H1 (cell line): Measurements from ENCODE around the gene AGFG2. TPM values are rescaled to one million over a fixed set of nuclear protein-coding genes. Genes with fewer than 3 reads are reported as not detected.

ENCODE experiments used
- BRCA1 ChIP-seq: IDR thresholded peaks from 2 replicates; pipeline ENCODE4 v1.6.1; 2012; ENCODE audit warnings: low read depth, low read length, improper control_type of control experiment
- EZH2 ChIP-seq: fragments of 200-600 bp; sonication (generic); IDR thresholded peaks from 2 replicates; pipeline ENCODE4 v1.7.1; 2012; ENCODE audit warnings: low read depth, mild to moderate bottlenecking, moderate library complexity, low read length, inconsistent platforms; ENCODE audit not compliant: severe bottlenecking
- GABPA ChIP-seq: IDR thresholded peaks from 2 replicates; pipeline ENCODE4 v1.6.1; 2011; ENCODE audit warnings: mild to moderate bottlenecking, low read length, moderate library complexity, borderline replicate concordance; ENCODE audit not compliant: insufficient read depth
- HDAC2 ChIP-seq, 2 experiments: fragments of 300-600 bp in 1 of 2; sonication (generic) in 1 of 2; IDR thresholded peaks; 2 replicates each; pipeline ENCODE4 v1.6.1; 2011 to 2012; ENCODE audit warnings: low read depth in 2 of 2, low read length in 2 of 2, mild to moderate bottlenecking in 2 of 2, moderate library complexity in 2 of 2, borderline replicate concordance in 1 of 2, inconsistent platforms in 1 of 2
- HDAC6 ChIP-seq: IDR thresholded peaks from one replicate; pipeline ENCODE4 v1.7.1; 2012; ENCODE audit warnings: low read depth, mild to moderate bottlenecking, inconsistent platforms, low read length, moderate library complexity
- JUN ChIP-seq: IDR thresholded peaks from 2 replicates; pipeline ENCODE4 v1.6.1; 2011; ENCODE audit warnings: low read depth, mild to moderate bottlenecking, improper control_type of control experiment, low read length
- JUND ChIP-seq: IDR thresholded peaks from 2 replicates; pipeline ENCODE4 v1.6.1; 2011; ENCODE audit warnings: mild to moderate bottlenecking, improper control_type of control experiment, low read length
- KDM4A ChIP-seq: IDR thresholded peaks from one replicate; pipeline ENCODE4 v1.7.1; 2012; ENCODE audit warnings: low read depth, mild to moderate bottlenecking, moderate library complexity, low read length, inconsistent platforms; ENCODE audit not compliant: severe bottlenecking
- KDM5A ChIP-seq: fragments of 200-600 bp; IDR thresholded peaks from 2 replicates; pipeline ENCODE4 v1.7.1; 2012; ENCODE audit warnings: mild to moderate bottlenecking, low read length, inconsistent platforms, mixed read lengths
- RBBP5 ChIP-seq: IDR thresholded peaks from 2 replicates; pipeline ENCODE4 v1.7.1; 2012; ENCODE audit warnings: low read depth, mild to moderate bottlenecking, inconsistent platforms, low read length, moderate library complexity, borderline replicate concordance
- SIRT6 ChIP-seq: IDR thresholded peaks from one replicate; pipeline ENCODE4 v1.7.1; 2012; ENCODE audit warnings: low read length, inconsistent platforms
- TAF1 ChIP-seq: IDR thresholded peaks from 2 replicates; pipeline ENCODE4 v1.6.1; 2011; ENCODE audit warnings: mild to moderate bottlenecking, low read depth, low read length
- TEAD4 ChIP-seq: IDR thresholded peaks from 2 replicates; pipeline ENCODE4 v1.6.1; 2012; ENCODE audit warnings: low read depth, low read length, inconsistent platforms, mixed read lengths
- polyA plus RNA-seq, 7 experiments: library from polyadenylated mRNA; depleted of rRNA in 3 of 7; stranded (reverse) in 5 of 7; unstranded in 2 of 7; fragments of >200 nt in 5 of 7; fragments of 200-250 nt in 2 of 7; gene quantifications; 1 replicate in 5 of 7; 2 replicates in 1 of 7; 4 replicates in 1 of 7; pipeline versions ENCODE4 v1.2.1 to v1.2.3, GENCODE V29; 2011 to 2013; ENCODE audit warnings: missing spikeins in 2 of 7, mixed read lengths in 2 of 7
- total RNA-seq: library from RNA; stranded (reverse); fragmentation: NEBNext Ultra II Directional; extraction: Animal tissue kit (Norgen Biotek cat#: 25700); gene quantifications from 2 replicates; pipeline ENCODE4 v1.2.1, GENCODE V29; 2021
- TF ChIP-seq, protein P1 (sequence below): IDR thresholded peaks from 2 replicates; pipeline ENCODE4 v1.6.1; 2012; ENCODE audit warnings: low read length, inconsistent platforms

Gene AGFG2
- total and polyA plus RNA-seq, 2 of the 8 experiments (the other 6 are each of a cell fraction or from before 2014, with no cell fraction given), result 7.6 to 11.2 TPM

- TF ChIP-seq KDM5A, result no peak
- no peak for TF ChIP-seq HDAC2 (IDR thresholded peaks at IDR 0.05; ENCODE audit: borderline replicate concordance in 1 of 2, low read depth in 2 of 2, low read length in 2 of 2)
- no peak for TF ChIP-seq JUN
- no peak for TF ChIP-seq BRCA1
- no peak for TF ChIP-seq HDAC6
- TF ChIP-seq, protein P1, sequence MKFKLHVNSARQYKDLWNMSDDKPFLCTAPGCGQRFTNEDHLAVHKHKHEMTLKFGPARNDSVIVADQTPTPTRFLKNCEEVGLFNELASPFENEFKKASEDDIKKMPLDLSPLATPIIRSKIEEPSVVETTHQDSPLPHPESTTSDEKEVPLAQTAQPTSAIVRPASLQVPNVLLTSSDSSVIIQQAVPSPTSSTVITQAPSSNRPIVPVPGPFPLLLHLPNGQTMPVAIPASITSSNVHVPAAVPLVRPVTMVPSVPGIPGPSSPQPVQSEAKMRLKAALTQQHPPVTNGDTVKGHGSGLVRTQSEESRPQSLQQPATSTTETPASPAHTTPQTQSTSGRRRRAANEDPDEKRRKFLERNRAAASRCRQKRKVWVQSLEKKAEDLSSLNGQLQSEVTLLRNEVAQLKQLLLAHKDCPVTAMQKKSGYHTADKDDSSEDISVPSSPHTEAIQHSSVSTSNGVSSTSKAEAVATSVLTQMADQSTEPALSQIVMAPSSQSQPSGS, result no peak
- TF ChIP-seq JUND, result no peak
- TF ChIP-seq KDM4A, result no peak
- no peak for TF ChIP-seq EZH2
- TF ChIP-seq TAF1, result no peak
- TF ChIP-seq SIRT6, result no peak
- TF ChIP-seq RBBP5, result no peak; the same call in 1 of the 2 replicates
- no peak for TF ChIP-seq GABPA
- peak; percentile 90 for TF ChIP-seq TEAD4
Measured at GRCh38 chr7:100602889-100603725, 64.1 kb downstream of the AGFG2 start (continued).
